Forelimb muscle (tissue), 1 donor: ENCODE measurements around the gene STX2. TPM values are rescaled to one million over a fixed set of nuclear protein-coding genes. Genes with fewer than 3 reads are reported as not detected.
"Not testable (repeated sequence)": the region's sequence is repeated elsewhere in the genome, so short reads cannot be mapped to it uniquely, and the experiment has no call there.

Experiments used
- DNase-seq: peaks from one replicate; pipeline ENCODE4 v3.0.0-alpha.2; 2013; ENCODE audit warnings: low read depth
- polyA plus RNA-seq: library from polyadenylated mRNA; unstranded; fragments of 120-200 nt; gene quantifications from one replicate; pipeline ENCODE4 v1.2.1, GENCODE V29; 2013; ENCODE audit not compliant: insufficient read length

The STX2 gene
- polyA plus RNA-seq, 1 donor = 14.6 TPM

GRCh38 chr12:130800312-130800711, 38.7 kb downstream of the STX2 start:
- DNase-seq = no peak

- DNase-seq = no peak
These were observed 40.0 kb downstream of the STX2 start for GRCh38 chr12:130799051-130799450.

- no peak for DNase-seq
These were observed 41.9 kb downstream of the STX2 start for GRCh38 chr12:130796985-130797686.

- DNase-seq = no peak
These were observed 43.1 kb downstream of the STX2 start for GRCh38 chr12:130795906-130796305.

- no peak for DNase-seq
These were observed 45.5 kb downstream of the STX2 start for GRCh38 chr12:130793554-130793849.

- DNase-seq = no peak
These were observed 46.1 kb downstream of the STX2 start for GRCh38 chr12:130792821-130793553.

GRCh38 chr12:130791629-130792028, 47.4 kb downstream of the STX2 start:
- DNase-seq = no peak

GRCh38 chr12:130788515-130788914, 50.5 kb downstream of the STX2 start:
- DNase-seq = no peak

- DNase-seq = no peak
These were observed 51.3 kb downstream of the STX2 start for GRCh38 chr12:130787445-130788410.

- no peak for DNase-seq
These were observed 52.0 kb downstream of the STX2 start for GRCh38 chr12:130787041-130787440.

GRCh38 chr12:130783110-130783715, 55.8 kb downstream of the STX2 start:
- DNase-seq = no peak

- DNase-seq = not testable (repeated sequence)
These were observed 56.8 kb downstream of the STX2 start for GRCh38 chr12:130782245-130782644.

GRCh38 chr12:130780880-130781575, 58.0 kb downstream of the STX2 start:
- no peak for DNase-seq

- DNase-seq = no peak
These were observed 58.7 kb downstream of the STX2 start for GRCh38 chr12:130780325-130780724.

- DNase-seq = no peak
These were observed 60.3 kb downstream of the STX2 start for GRCh38 chr12:130778776-130779175.

- no peak for DNase-seq
These were observed 62.2 kb downstream of the STX2 start for GRCh38 chr12:130776857-130777339.

- DNase-seq = no peak
These were observed 62.8 kb downstream of the STX2 start for GRCh38 chr12:130775953-130776856.

GRCh38 chr12:130770413-130771028, 68.5 kb downstream of the STX2 start:
- no peak for DNase-seq

- no peak for DNase-seq
These were observed 70.9 kb downstream of the STX2 start for GRCh38 chr12:130768120-130768519.

- DNase-seq = no peak
These were observed 72.6 kb downstream of the STX2 start for GRCh38 chr12:130766470-130766869.
